Heart left ventricle (tissue), 13 donors: ENCODE results near the gene CC2D2B.

Experiments used
- POLR2A ChIP-seq, 2 donors: fragments of 450-650 bp; IDR thresholded peaks; one replicate each; pipeline ENCODE4 v1.6.1; 2017; ENCODE audit warnings: antibody characterized with exemption in 2 of 2, mild to moderate bottlenecking in 2 of 2, moderate library complexity in 2 of 2
- TF ChIP-seq, protein P1 (sequence below), 12 donors: fragments of 200-600 bp; sonication (generic) in 4 of 12; IDR thresholded peaks; one replicate each; pipeline versions ENCODE4 v1.5.0 to v1.8.0; 2018 to 2022; ENCODE audit warnings: antibody characterized with exemption in 12 of 12, mild to moderate bottlenecking in 5 of 12
- donor health status: ischemic (EF 13 %, LVEDD 7.1; RV severe dilation, severe dysfunction).
- donor health status: DM: no; HTN: yes; CAD: no.
- donor health status: DM: no; HTN: no; CAD: no.
- donor health status: ischemic (EF 25% LVEDD 6.9; RV normal size, moderate dysfunction).
- donor health status: ischemic (EF 25% LVEDD 5.7; RV mildly dilated, moderate dysfunction).
- donor health status: ischemic (EF 35%, LVEDD 5.7; RV mildly dilated, moderate dysfunction).
- donor health status: nonischemic (EF 11% LVEDD 7.7; RV severe dilation, severe dysfunction).
- donor health status: DM: yes; HTN: yes; CAD: no.
- donor health status: PGD.
- donor health status: ischemic (EF 29% LVEDD 5.4; RV normal size, mild dysfunction).
- donor health status: nonischemic (EF 23%, LVEDD 6.1; RV moderate dilation, normal function).

DNA sequence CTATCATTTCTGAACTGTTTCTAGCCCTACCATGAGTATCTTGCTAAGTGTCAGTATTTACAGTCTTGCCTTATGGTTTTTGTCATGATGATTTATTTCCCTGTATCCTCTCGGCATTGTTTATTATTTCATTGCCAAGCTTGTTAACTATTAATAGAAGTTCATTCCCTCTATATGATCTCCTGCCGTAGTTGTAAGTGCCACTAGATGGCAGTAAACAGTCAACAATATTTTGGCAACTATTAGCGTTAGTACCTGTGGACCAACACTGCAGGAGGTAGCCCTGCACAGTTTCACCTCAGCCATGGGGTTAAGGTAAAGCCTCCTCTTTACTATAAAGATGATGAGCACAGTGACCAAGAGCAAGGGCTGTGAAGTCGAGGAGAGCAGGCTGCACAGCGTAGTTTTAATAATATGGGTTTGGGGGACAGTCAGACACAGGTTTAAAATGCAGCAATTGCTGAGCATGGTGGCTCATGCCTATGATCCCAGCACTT lies 109.5 kb downstream of the CC2D2B start:
- TF ChIP-seq, protein P1, sequence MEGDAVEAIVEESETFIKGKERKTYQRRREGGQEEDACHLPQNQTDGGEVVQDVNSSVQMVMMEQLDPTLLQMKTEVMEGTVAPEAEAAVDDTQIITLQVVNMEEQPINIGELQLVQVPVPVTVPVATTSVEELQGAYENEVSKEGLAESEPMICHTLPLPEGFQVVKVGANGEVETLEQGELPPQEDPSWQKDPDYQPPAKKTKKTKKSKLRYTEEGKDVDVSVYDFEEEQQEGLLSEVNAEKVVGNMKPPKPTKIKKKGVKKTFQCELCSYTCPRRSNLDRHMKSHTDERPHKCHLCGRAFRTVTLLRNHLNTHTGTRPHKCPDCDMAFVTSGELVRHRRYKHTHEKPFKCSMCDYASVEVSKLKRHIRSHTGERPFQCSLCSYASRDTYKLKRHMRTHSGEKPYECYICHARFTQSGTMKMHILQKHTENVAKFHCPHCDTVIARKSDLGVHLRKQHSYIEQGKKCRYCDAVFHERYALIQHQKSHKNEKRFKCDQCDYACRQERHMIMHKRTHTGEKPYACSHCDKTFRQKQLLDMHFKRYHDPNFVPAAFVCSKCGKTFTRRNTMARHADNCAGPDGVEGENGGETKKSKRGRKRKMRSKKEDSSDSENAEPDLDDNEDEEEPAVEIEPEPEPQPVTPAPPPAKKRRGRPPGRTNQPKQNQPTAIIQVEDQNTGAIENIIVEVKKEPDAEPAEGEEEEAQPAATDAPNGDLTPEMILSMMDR (IDR thresholded peaks at IDR 0.05) = peak; percentile 58 to 84 (median 74)
- no peak for TF ChIP-seq POLR2A (IDR thresholded peaks at IDR 0.05)
